Calu3 (cell line): Measurements from ENCODE around the gene DYSF. TPM values are rescaled to one million over a fixed set of nuclear protein-coding genes. Genes with fewer than 3 reads are reported as not detected.

Experiments used
- BruUV-seq: library from RNA; stranded (reverse); fragments of 400-500 nt; replicated peaks from 2 replicates; lab custom pipeline; 2021; lab: Mats Ljungman, UMichigan
- CTCF ChIA-PET: fragments of 300-600 bp; sonication (Branson Sonifier 250); formaldehyde crosslinking; loops from one replicate; lab custom pipeline; 2022; ENCODE audit warnings: antibody characterized with exemption; lab: Charles Lee
- DNase-seq: peaks from one replicate; pipeline ENCODE4 v3.0.0; 2022
- H3K27ac Mint-ChIP-seq: one replicate; pipeline ENCODE4 v1.8.0; 2022; ENCODE audit warnings: mixed read lengths; ENCODE audit not compliant: unreplicated experiment
- H3K27me3 Mint-ChIP-seq: one replicate; pipeline ENCODE4 v1.8.0; 2022; ENCODE audit warnings: mixed read lengths; ENCODE audit not compliant: unreplicated experiment
- H3K36me3 Mint-ChIP-seq: one replicate; pipeline ENCODE4 v1.8.0; 2022; ENCODE audit warnings: mild to moderate bottlenecking, moderate library complexity, mixed read lengths; ENCODE audit not compliant: insufficient read depth, unreplicated experiment
- H3K4me1 Mint-ChIP-seq: one replicate; pipeline ENCODE4 v1.8.0; 2022; ENCODE audit warnings: mild to moderate bottlenecking, low read depth, mixed read lengths; ENCODE audit not compliant: unreplicated experiment
- H3K4me3 Mint-ChIP-seq: one replicate; pipeline ENCODE4 v1.8.0; 2022; ENCODE audit warnings: mild to moderate bottlenecking, low read depth, moderate library complexity, mixed read lengths; ENCODE audit not compliant: unreplicated experiment
- H3K9me3 Mint-ChIP-seq: one replicate; pipeline ENCODE4 v1.8.0; 2022; ENCODE audit warnings: low read depth, mixed read lengths; ENCODE audit not compliant: unreplicated experiment
- CTCF ChIP-seq: fragments of 200-600 bp; IDR thresholded peaks from one replicate; pipeline ENCODE4 v1.8.0; 2022; ENCODE audit warnings: antibody characterized with exemption; ENCODE audit not compliant: unreplicated experiment
- intact Hi-C: fragments of 100-400 bp; cut with micrococcal nuclease; formaldehyde crosslinking; loops from one replicate; pipeline ENCODE4 v1.10.0; 2022; ENCODE audit not compliant: unreplicated experiment
- total RNA-seq: library from RNA; stranded (reverse); gene quantifications from 2 replicates; pipeline ENCODE4 v1.2.3, GENCODE V29; 2022

The DYSF gene
- total RNA-seq, 1 experiment from 2014 or later: 3.2 TPM

- CTCF ChIA-PET: interaction anchor here (0.6 kb wide), 1 partner anchor 569 kb away, joined by 3 read pairs; no protein-coding TSS in a partner anchor
- Mint-ChIP-seq H3K9me3 (no peaks in the 10 kb centered on the region), H3K27ac (no peak overlapping the region), H3K4me1 (no peaks in the 10 kb centered on the region), H3K27me3 (peaks cover 17% of the 10 kb centered on the region), H3K4me3 (no peak overlapping the region), H3K36me3 (no peaks in the 10 kb centered on the region)
- no peak for TF ChIP-seq CTCF
- BruUV-seq: no TSS peak
- intact Hi-C loops: no loop called here
- DNase-seq: no peak
These were observed 107.3 kb downstream of the DYSF start for GRCh38 chr2:71560638-71561011.

- H3K27me3 Mint-ChIP-seq: peaks cover 9% of the 10 kb centered on the region
- TF ChIP-seq CTCF: no peak
- no peak overlapping the region for H3K4me3 Mint-ChIP-seq
- H3K27ac Mint-ChIP-seq: no peak overlapping the region
- CTCF ChIA-PET: no interaction called here
- BruUV-seq: no TSS peak
- H3K9me3 Mint-ChIP-seq: no peaks in the 10 kb centered on the region
- intact Hi-C loops: no loop called here
- DNase-seq: no peak
- H3K4me1 Mint-ChIP-seq: no peaks in the 10 kb centered on the region
- no peaks in the 10 kb centered on the region for H3K36me3 Mint-ChIP-seq
These were observed 108.3 kb downstream of the DYSF start for GRCh38 chr2:71561441-71562267.

- intact Hi-C loops: no loop called here
- Mint-ChIP-seq H3K9me3 (no peaks in the 10 kb centered on the region), H3K4me3 (no peak overlapping the region), H3K36me3 (no peaks in the 10 kb centered on the region), H3K27ac (no peak overlapping the region), H3K4me1 (no peaks in the 10 kb centered on the region), H3K27me3 (peaks cover under 1% of the 10 kb centered on the region)
- no peak for DNase-seq
- TF ChIP-seq CTCF: no peak
- no TSS peak for BruUV-seq
- CTCF ChIA-PET: no interaction called here
These were observed 109.2 kb downstream of the DYSF start for GRCh38 chr2:71562518-71562917.

- H3K9me3 Mint-ChIP-seq: no peaks in the 10 kb centered on the region
These were observed 110.5 kb downstream of the DYSF start for GRCh38 chr2:71563872-71564271.

More at GRCh38 chr2:71563872-71564271, 110.5 kb downstream of the DYSF start:
- Mint-ChIP-seq H3K4me1 (no peaks in the 10 kb centered on the region), H3K27ac (no peak overlapping the region), H3K36me3 (no peaks in the 10 kb centered on the region), H3K27me3 (no peaks in the 10 kb centered on the region), H3K4me3 (no peak overlapping the region)
- intact Hi-C loops: no loop called here
- no peak for TF ChIP-seq CTCF
- DNase-seq: no peak
- CTCF ChIA-PET: no interaction called here
- BruUV-seq: no TSS peak
